HG03521 (cell line): ENCODE measurements around the gene CTSC.

Experiments
- ATAC-seq: cut with Tn5 transposase; IDR thresholded peaks from one replicate; pipeline ENCODE4 v1.9.1; 2021; ENCODE audit warnings: mild to moderate bottlenecking, moderate library complexity; ENCODE audit not compliant: unreplicated experiment

CTSC gene

GRCh38 chr11:88320149-88320559 is 17.4 kb downstream of the CTSC start:
- no peak for ATAC-seq

GRCh38 chr11:88318017-88318416 is 19.5 kb downstream of the CTSC start:
- no peak for ATAC-seq

- ATAC-seq, result no peak
Measured at GRCh38 chr11:88317536-88317935, 20.0 kb downstream of the CTSC start.

DNA sequence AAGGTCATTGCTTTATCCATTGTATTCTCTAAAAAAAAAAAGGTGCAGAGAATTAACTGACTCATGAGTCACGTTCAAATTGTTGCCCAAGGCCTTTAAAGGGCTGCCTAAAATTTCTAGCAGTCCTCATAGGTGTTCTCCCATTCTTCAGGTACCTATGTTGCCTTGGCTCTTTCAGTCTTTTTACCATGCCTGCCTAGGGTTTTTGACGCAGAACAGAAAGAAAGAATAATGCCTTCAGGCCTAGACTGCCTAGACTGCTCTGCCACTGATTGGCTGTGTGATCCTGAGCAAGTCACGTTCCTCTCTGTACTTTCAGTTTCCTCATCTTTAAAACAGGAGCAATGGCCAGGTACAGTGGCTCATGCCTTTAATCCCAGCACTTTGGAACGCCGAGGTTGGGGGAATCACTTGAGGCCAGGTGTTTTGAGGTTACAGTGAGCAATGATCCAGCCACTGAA is 21.5 kb downstream of the CTSC start:
- no peak for ATAC-seq

DNA sequence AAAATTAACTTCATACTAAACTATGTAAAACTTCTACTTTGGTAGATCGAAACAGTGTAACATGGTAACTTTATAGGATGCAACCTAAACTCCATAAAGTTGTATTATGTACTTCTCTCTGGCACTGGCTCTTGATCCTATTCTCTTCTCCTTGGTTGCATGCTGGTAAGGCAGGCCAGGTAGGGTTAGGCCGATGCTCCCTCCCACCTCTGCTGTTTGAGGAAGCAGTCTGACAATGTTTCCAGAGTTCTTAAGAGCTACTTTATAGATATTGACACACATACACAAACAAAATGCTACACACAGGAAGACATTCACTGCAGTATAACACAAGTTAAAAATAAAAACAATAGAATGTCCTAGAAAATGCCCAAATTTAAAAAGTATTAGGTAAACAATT is 22.5 kb downstream of the CTSC start:
- ATAC-seq, result no peak

DNA sequence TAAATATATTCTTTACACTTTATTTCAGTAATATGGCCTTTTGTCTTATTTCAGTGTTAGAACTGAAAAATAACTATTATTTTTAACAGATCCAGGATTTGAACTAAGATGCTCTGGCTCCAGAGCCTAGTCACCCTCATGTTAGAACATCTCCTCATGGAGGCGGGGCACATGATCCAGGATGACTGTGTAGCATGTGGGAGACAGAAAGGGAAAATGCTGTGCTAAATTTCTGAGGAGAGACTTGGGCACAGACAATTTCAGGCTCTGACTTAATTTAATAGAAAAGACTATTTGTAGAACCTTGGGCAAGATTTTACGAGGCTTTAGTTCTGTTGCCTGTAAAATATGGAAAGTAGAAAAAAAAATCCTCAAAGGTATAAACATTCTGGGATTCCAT is 24.1 kb downstream of the CTSC start:
- ATAC-seq, result no peak

GRCh38 chr11:88312628-88313027 is 24.9 kb downstream of the CTSC start:
- no peak for ATAC-seq

DNA sequence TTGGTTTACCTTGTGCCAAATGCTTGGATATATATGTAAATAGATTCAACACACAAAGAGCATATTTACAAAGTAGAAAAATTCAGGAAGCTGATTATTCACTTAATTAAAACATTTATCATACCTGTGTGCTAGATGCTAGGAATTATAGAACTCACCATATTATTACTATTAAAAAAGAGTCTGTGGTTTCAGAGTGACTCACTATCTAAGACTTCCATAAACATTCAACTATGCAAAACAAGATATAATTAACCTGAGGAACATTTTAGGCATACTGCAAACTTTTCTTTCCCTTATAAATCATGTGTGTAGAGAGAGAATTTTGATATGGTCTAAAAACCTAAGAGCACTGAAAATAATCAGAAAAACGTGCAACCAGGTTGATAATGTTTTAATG is 27.3 kb downstream of the CTSC start:
- no peak for ATAC-seq

DNA sequence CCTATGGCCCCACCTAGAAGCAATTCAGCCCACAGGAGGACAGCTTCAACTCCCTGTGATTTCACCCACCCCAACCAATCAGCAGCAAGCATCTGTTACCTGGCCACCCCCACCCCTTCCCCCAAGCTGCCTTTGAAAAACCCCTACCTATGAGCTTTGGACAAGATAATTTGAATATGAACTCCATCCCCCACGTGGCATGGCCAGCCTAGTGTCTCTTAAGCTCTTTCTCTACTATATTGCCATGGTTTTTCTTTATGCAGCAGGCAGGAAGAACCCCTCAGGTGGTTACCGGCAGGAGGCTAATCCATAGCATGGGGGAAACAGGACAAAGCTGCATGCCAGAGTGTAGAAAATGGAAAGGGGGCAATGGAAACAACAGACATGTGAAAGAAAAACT is 29.0 kb downstream of the CTSC start:
- ATAC-seq, result no peak

DNA sequence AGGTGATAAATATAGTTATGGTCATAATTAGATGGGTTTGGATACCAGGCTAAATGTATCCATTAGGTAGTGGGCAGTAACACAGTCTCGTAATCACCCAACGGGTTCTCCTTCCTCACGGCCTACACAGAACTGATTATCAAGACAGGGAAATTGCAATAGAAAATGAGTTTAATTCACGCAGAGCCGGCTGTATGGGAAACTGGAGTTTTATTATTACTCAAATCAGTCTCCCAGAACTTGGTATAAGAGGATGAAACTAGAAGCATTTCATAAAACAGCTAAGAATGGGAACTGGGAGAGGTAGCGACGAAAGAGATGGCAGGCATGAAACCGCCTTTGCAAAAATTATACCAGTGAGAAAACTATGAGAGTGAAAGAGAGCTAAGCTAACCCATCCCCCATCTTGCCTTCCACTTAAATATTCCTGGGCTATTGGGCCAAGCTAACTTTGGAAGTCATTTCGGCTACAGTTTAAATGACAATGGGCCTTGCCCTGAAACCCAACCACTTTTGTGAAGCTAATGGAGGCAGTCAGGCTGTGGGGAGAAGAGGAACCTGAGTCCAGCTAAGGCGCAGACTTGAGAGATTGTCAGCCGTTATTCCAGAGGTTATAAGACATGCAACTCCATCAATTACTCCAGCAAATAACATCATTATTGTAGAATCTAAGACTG is 29.6 kb downstream of the CTSC start:
- no peak for ATAC-seq

- no peak for ATAC-seq
Measured at GRCh38 chr11:88306785-88307184, 30.8 kb downstream of the CTSC start.

DNA sequence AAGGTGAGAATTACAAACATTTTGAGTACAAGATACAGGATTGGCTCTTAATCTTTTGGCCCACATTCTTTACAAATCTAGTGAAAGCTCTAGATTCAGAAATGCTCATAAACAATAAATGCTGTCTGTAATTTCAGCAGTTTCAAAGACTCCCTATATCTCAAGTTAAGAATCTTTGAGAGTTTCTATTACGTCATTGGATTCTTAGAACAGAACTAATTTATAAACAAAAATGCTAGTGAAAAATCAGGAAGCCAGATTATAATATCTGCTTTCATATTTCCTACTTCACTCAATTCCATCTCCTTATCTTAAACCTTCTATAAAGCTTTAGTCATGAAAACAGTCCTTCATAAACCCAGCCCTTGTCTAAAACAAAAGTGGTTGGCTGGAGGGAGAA is 32.1 kb downstream of the CTSC start:
- no peak for ATAC-seq

- no peak for ATAC-seq
Measured at GRCh38 chr11:88304352-88304751, 33.2 kb downstream of the CTSC start.

- no peak for ATAC-seq
Measured at GRCh38 chr11:88303037-88303436, 34.5 kb downstream of the CTSC start.

DNA sequence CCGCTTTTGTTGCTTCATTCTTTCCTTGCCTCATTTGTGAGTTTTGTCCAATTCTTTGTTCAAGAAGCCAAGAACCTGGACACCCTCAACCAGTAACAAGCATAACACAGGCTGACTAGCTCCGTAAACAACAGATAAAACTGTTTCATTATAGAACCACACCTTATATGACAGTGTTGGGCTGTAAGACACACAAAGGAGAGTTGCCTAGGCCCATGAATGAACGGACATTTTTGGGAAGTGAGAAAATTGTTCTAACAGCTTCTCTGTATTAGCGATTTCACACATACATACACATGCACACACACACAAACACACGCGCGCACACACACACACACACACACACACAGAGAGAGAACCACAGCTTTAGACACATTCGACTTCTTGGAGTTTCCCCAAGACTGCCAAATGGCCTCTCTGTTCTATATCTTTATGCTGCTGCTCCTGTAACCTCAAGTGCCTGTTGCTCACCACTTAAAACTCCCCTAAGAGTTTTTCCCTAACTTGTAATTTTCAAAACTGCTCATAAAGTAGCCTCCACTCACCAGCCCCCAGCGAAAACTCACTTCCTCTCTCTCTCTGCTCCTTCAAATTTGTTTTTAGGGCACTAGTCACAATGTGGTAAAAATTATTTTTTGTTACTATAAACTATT is 35.9 kb downstream of the CTSC start:
- ATAC-seq, result peak; percentile 42

DNA sequence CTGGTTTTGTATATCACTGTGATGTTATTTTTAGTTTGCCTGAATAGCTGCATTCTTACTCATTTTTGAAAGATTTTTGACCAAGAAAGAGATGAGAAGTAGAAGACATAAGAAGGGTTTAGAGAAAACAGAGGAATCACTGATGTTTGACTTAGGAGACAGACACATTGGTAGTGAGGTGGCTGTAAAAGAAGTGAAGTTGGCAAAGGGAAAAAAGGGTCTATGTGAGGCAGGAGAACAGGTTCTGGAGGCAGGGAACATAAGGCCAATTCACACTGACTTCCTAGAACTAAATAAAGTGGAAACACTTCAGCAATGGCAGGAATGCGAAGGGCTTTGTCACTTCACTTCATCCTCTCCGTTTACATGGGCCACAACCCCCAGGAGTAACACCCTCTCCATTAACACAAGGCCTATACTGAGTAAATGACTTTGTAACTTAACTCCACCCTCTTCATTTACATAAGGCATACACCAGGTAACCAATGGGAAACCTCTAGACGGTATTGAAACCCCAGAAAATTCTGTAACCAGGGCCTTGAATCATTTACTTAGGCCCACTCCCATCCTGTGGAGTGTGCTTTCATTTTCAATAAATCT is 36.5 kb downstream of the CTSC start:
- peak; percentile 86 for ATAC-seq

- ATAC-seq, result no peak
Measured at GRCh38 chr11:88297863-88298262, 39.7 kb downstream of the CTSC start.

DNA sequence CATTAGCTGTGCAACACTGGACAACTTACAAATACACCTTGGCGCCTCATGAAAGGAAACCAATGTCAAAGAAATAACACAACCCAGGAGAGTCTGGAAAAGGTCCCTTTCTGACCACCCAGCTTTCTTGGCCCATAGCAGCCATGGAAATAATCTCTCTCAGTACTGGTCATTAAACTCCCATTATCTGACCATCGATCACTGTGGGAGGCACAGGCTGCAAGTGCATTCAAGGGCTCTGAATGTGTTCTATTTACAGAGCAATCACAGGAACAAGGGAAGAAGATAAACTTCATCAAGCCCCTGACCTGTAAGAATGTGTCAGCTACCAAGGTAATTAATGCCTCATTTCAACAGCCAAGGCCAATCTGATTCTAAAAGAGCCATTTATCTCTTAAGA is 40.1 kb downstream of the CTSC start:
- ATAC-seq, result no peak

GRCh38 chr11:88295028-88295427 is 42.5 kb downstream of the CTSC start:
- ATAC-seq, result no peak

DNA sequence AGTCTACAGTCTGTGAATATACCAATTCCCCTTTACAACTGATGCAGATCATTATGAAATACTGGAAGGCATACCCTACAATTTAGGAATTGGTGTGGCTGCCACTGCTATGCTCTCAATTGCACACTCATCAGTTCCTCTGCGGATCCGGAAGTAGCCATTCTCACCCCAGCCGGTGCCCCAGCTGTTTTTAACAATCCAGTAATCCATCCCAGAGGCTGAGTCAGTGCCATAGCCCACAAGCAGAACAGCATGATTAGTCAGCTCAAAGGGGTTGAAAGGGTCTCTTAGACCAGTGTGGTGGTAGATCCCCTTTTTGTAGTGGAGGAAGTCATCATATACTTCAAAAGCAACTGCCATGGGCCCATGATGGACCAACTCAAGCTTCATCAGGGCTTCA is 43.6 kb downstream of the CTSC start:
- no peak for ATAC-seq

DNA sequence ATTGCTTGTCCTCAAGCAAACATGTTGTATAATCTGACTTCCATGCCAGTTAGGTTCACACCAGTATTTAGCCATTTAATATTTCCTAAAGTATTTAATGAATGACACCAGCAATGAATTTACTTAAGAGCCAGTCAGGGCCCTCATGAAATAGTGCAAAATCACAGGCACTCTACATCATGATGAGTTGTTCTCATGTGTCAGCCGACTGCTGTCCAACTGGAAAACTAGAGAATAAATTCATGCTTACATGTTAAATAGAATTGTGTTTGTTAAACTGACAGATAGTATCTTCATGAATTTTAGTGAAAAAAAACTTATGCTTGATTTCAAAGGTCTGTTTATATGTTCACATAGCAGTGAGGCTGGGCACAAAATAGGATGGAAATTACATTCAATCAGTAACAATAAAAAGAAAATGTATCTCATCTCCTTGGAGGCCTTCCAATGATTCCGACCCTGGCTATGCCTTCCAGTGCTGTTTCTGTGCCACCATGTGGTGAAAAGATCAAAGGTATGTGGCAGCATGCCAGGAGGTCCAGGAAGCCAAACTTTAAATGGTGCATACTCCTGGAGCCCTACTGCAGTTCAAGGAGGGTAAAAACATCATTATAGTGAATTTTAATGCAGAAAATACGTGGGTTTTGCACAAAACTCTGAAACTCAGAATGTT is 45.2 kb downstream of the CTSC start:
- ATAC-seq, result no peak

- no peak for ATAC-seq
Measured at GRCh38 chr11:88288560-88288959, 49.0 kb downstream of the CTSC start.
